Thymus (tissue), 11 donors: Measurements from ENCODE around the gene ABL2. TPM values are rescaled to one million over a fixed set of nuclear protein-coding genes. Genes with fewer than 3 reads are reported as not detected.

ENCODE experiments used
- DNase-seq, 9 donors: peaks; one replicate each; pipeline ENCODE4 v3.0.0-alpha.2; 2013; ENCODE audit warnings: low spot score in 9 of 9, low read depth in 6 of 9, missing footprints in 1 of 9
- H3K27ac ChIP-seq, 2 donors: one replicate each; pipeline ENCODE4 v1.5.1; 2013; ENCODE audit warnings: control low read depth in 1 of 2, low read depth in 1 of 2, low read length in 1 of 2, mild to moderate bottlenecking in 1 of 2, moderate library complexity in 1 of 2
- H3K27me3 ChIP-seq, 2 donors: one replicate each; pipeline ENCODE4 v1.5.1; 2013; ENCODE audit warnings: low read length in 1 of 2; ENCODE audit not compliant: control insufficient read depth in 2 of 2, insufficient read depth in 1 of 2
- H3K36me3 ChIP-seq, 2 donors: one replicate each; pipeline ENCODE4 v1.5.1; 2013; ENCODE audit warnings: low read length in 1 of 2, mild to moderate bottlenecking in 1 of 2, moderate library complexity in 1 of 2; ENCODE audit not compliant: control insufficient read depth in 2 of 2, insufficient read depth in 2 of 2
- H3K4me1 ChIP-seq, 2 donors: one replicate each; pipeline ENCODE4 v1.5.1; 2013; ENCODE audit warnings: low read length in 2 of 2; ENCODE audit not compliant: control insufficient read depth in 2 of 2, insufficient read depth in 2 of 2
- H3K4me3 ChIP-seq, 2 donors: one replicate each; pipeline ENCODE4 v1.5.1; 2013; ENCODE audit warnings: low read length in 2 of 2, control low read depth in 1 of 2, mild to moderate bottlenecking in 1 of 2
- H3K9me3 ChIP-seq, 2 donors: one replicate each; pipeline ENCODE4 v1.5.1; 2013; ENCODE audit warnings: low read length in 1 of 2, mild to moderate bottlenecking in 1 of 2; ENCODE audit not compliant: control insufficient read depth in 2 of 2, insufficient read depth in 1 of 2
- WGBS: extraction: QIAGEN DNeasy Blood & Tissue Kit; methylation state at CpG from one replicate; pipeline ENCODE4 v1.1.7; 2013; 5-methylcytosine and 5-hydroxymethylcytosine counted together
- polyA plus RNA-seq: library from polyadenylated mRNA; stranded (reverse); fragments of 200-250 nt; gene quantifications from one replicate; pipeline ENCODE4 v1.2.3, GENCODE V29; 2013
- total RNA-seq: library from RNA; stranded (reverse); fragments of 120-200 nt; gene quantifications from one replicate; pipeline ENCODE4 v1.2.4, GENCODE V29; 2013
- donor health status: healthy.

Gene ABL2
- total and polyA plus RNA-seq, 2 donors, result 3.5 to 3.6 TPM

DNA sequence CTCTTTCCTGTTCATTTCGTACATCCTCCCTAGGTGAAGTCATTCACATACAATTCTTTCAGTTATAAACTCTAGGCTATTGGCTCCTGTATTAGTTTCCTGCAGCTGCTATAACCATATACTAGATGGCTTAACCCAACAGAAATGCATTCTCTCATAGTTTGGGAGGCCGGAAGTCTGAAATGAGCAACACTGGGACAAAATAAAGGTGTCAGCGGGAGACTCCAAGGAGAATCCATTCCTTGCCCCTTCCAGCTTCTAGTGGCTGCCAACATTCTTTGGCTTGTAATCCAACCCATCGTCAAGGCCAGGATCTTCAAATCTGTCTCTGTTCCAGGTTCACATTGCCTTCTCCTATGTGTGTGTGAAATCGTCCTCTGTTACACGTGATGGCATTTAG lies 76.3 kb downstream of the ABL2 start:
- peaks cover 0 to 2% of the 10 kb centered on the region in 2 donors for H3K4me1 ChIP-seq
- DNase-seq, result no peak
- no peaks in the 10 kb centered on the region for H3K27me3 ChIP-seq
- H3K27ac ChIP-seq, result no peak overlapping the region
- H3K36me3 ChIP-seq, result peaks cover 0 to 3% of the 10 kb centered on the region in 2 donors
- H3K4me3 ChIP-seq, result no peak overlapping the region
- no peaks in the 10 kb centered on the region for H3K9me3 ChIP-seq
- WGBS, result 97% methylated on average over 6 of the region's 6 CpGs

DNA sequence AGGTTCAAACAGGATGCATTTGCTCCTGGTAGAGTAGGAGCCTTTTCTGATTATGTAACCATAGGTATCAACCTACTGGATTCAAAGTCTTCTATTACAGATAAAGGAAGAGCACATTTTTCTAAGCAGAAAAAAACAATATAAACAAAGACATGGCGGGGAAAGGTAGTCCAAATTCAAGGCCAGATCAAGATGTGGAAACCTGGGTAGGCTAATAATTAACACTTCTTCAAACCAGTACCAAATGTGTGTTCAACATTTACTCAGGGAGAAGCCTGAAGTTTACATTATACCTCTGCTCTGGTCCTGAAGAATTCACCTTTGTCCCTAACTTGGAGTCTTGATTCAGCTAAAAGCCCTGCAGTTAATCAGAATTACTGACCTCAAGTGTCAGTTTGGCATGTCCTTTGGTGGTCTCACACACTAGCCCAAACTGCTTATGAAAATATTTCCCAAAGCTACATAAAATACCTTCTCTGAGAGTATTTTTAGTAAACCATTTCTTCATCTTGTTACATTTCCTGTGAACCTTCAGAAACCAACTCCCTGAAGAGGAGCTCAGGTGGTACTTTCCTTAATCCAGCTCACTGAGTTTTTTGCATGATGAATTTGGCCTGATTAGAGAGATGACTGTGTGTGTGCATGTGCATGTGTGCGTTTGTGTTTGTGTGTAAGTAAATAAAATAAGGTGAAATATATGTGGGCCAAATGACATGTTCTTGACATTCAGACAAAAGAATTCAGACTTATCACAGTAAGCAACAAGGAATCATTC lies 77.4 kb downstream of the ABL2 start:
- Histone ChIP-seq H3K9me3 (no peaks in the 10 kb centered on the region), H3K4me3 (no peak overlapping the region), H3K4me1 (peaks cover 0 to 2% of the 10 kb centered on the region in 2 donors), H3K27ac (no peak overlapping the region), H3K36me3 (peaks cover 0 to 3% of the 10 kb centered on the region in 2 donors), H3K27me3 (no peaks in the 10 kb centered on the region)
- WGBS, result over 99% methylated on average over 2 of the region's 2 CpGs
- DNase-seq, result no peak

DNA sequence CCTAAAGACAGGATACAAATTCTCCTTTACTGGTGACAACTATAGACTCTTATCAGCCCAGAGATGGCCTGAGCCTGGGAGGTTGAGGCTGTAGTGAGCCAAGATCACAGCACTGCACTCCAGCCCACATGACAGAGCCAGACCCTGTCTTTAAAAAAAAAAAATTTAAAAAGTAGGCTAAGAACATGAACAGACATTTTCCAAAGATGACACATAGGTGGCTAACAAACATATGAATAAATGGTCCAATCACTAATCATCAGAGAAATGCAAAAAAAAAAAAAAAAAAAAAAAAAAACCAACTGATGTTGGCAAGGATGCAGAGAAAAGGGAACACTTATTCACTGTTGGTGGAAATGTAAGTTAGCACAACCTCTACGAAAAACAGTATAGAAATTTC lies 82.6 kb downstream of the ABL2 start:
- no peaks in the 10 kb centered on the region for H3K9me3 ChIP-seq
- DNase-seq, result no peak
- peaks cover 0 to 3% of the 10 kb centered on the region in 2 donors for H3K36me3 ChIP-seq
- H3K4me1 ChIP-seq, result peaks cover 0 to 3% of the 10 kb centered on the region in 2 donors
- no peak overlapping the region for H3K4me3 ChIP-seq
- no peak overlapping the region for H3K27ac ChIP-seq
- 100% methylated on average over 1 of the region's 1 CpG for WGBS
- no peaks in the 10 kb centered on the region for H3K27me3 ChIP-seq

DNA sequence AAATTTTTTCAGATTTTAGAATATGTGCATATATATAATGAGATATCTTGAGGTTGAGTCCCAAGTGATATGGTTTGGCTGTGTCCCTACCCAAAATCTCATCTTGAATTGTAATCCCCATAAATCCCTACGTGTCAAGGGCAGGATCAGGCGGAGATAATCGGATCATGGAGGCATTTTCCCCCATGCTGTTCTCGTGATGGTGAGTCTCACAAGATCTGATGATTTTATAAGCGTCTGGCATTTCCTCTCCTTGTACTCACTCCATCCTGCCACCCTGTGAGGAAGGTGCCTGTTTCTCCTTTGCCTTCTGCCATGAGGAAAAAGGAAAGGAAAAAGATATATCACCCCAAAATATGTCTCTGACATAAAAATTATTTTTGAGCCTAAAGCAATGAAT lies 83.0 kb downstream of the ABL2 start:
- 96% methylated on average over 5 of the region's 5 CpGs for WGBS
- no peak overlapping the region for H3K27ac ChIP-seq
- H3K4me3 ChIP-seq, result no peak overlapping the region
- peaks cover 0 to 3% of the 10 kb centered on the region in 2 donors for H3K4me1 ChIP-seq
- H3K36me3 ChIP-seq, result peaks cover 0 to 3% of the 10 kb centered on the region in 2 donors
- H3K9me3 ChIP-seq, result no peaks in the 10 kb centered on the region
- no peaks in the 10 kb centered on the region for H3K27me3 ChIP-seq
- DNase-seq, result no peak

DNA sequence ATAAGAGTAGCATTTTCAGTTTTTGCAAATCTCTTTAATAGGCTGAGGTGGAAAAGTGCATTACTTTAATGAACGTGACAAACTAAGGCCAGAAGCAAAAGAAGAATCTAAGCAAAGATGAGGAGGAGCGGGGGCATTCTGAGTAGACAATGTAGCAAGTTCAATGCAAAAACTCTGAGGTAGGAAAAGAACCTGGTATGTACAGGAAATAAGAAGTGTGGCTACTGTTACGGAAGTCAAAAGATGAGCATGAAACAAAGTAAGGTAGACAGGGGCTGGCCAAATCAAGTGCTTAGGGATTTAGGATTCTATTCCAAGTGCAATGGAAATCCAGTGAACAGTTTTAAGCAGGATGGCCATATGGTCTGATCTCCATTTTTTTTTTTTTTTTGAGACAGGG lies 84.0 kb downstream of the ABL2 start:
- H3K4me1 ChIP-seq, result peaks cover 0 to 6% of the 10 kb centered on the region in 2 donors
- H3K27me3 ChIP-seq, result no peaks in the 10 kb centered on the region
- no peak overlapping the region for H3K4me3 ChIP-seq
- no peaks in the 10 kb centered on the region for H3K9me3 ChIP-seq
- no peak for DNase-seq
- WGBS, result 95% methylated on average over 3 of the region's 3 CpGs
- H3K36me3 ChIP-seq, result peaks cover 0 to 3% of the 10 kb centered on the region in 2 donors
- no peak overlapping the region for H3K27ac ChIP-seq

DNA sequence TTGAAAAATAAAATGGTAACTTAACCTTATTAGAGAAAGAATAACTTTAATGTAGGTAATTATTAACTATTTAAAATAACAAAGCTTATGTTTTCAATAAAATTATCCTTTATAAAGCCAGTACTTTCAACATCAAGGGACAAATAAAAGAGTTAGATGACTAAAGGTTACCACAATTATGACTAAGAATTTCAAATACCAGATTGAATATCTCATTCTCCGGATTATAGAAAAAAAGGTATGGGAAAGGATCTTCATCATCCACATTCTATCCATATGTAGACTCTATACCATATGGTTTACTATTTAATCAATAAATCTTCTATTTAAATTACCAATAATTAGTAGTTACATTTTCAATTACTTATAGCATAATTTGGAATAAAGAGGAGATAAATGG lies 84.9 kb downstream of the ABL2 start:
- H3K36me3 ChIP-seq, result peaks cover 0 to 3% of the 10 kb centered on the region in 2 donors
- H3K9me3 ChIP-seq, result no peaks in the 10 kb centered on the region
- H3K27ac ChIP-seq, result no peak overlapping the region
- DNase-seq, result no peak
- 96% methylated on average over 1 of the region's 1 CpG for WGBS
- H3K4me3 ChIP-seq, result no peak overlapping the region
- no peaks in the 10 kb centered on the region for H3K27me3 ChIP-seq
- peaks cover 0 to 6% of the 10 kb centered on the region in 2 donors for H3K4me1 ChIP-seq

DNA sequence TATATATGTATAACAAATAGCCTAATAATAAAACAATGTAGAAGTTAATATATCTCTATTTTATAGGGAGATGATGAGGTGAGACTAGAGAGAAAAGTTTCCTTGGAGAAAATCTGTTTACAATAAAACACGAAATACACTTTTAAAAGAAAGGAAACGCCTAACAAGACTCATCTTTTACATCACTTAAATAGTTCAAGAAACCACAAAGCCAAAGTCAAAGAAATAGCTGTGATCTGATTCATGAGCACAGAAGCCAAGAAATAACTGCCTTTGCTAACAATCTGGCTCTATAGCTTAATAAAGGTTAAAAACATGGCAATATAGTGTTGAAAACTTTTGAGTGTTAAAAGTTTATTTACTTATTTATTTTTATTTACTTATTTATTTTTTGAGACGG lies 86.2 kb downstream of the ABL2 start:
- Histone ChIP-seq H3K36me3 (peaks cover 0 to under 1% of the 10 kb centered on the region in 2 donors), H3K4me1 (peaks cover 0 to 6% of the 10 kb centered on the region in 2 donors), H3K4me3 (no peak overlapping the region), H3K27ac (no peak overlapping the region), H3K27me3 (no peaks in the 10 kb centered on the region), H3K9me3 (no peaks in the 10 kb centered on the region)
- 38% methylated on average over 3 of the region's 3 CpGs for WGBS
- peak in 1 of 9 donors; percentile 38 for DNase-seq

DNA sequence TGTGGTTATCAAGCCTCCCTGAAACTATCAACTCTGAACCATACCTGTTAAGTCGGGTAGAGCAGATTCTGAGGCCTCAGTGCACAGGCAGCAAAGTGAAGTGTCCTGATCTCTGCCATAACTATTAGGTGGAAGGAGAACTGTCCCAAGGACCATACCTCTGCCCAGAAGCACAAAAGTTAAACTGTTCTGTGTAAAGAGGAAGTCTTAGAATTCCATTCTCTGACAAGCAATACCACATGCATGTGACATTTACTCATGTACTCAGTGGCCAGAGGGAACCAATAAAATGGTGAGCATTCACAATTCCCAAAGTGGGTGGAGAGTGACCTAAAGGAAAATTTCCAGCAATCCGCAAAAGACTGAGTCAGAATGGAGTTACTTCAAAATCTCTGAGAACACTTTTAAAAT lies 86.6 kb downstream of the ABL2 start:
- DNase-seq, result peak in 1 of 9 donors; percentile 10
- Histone ChIP-seq H3K27ac (peak overlapping the region in 1 of 2 donors; percentile 14), H3K27me3 (no peaks in the 10 kb centered on the region), H3K4me3 (no peak overlapping the region), H3K4me1 (peaks cover 0 to 6% of the 10 kb centered on the region in 2 donors), H3K9me3 (no peaks in the 10 kb centered on the region), H3K36me3 (no peaks in the 10 kb centered on the region)
- 75% methylated on average over 2 of the region's 2 CpGs for WGBS

DNA sequence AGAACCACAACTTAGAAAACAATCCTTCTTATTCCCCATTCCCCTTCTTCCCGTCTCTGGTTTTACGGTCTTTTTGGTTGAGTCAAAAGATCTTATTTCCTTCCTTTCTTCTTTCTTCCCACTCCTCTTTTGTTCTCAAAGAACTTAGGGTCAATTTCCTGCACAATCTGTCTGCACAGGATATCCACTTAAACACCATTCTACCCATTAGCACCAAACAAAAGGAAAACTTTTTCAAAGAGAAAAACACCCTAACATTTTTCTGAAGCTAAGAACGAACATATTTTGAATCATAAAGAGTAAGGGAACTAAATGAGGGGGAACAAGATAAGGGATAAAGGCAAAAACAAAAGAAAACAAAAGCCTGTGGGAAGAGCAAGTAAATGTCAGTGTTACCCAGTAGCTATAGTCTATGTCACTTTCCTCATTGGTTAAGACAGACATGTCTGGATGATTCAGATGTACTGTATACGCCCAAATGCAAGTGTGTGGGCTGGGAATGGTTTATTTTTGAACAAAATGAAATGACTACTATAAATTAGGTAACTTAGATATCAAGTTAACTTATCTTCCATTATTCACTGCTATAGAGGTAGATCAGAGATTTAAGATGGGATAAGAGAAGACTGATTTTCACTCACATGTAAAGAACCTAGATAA lies 87.8 kb downstream of the ABL2 start:
- Histone ChIP-seq H3K4me3 (no peak overlapping the region), H3K27me3 (no peaks in the 10 kb centered on the region), H3K36me3 (no peaks in the 10 kb centered on the region), H3K27ac (peak overlapping the region in 1 of 2 donors; percentile 32), H3K4me1 (peaks cover 0 to 6% of the 10 kb centered on the region in 2 donors), H3K9me3 (no peaks in the 10 kb centered on the region)
- peak in 1 of 9 donors; percentile 23 for DNase-seq
- WGBS, result 39% methylated on average over 4 of the region's 4 CpGs
